ENCODE data around the gene ROS1.
"Not testable (repeated sequence)": the region's sequence is repeated elsewhere in the genome, so short reads cannot be mapped to it uniquely, and the experiment has no call there.

ROS1 gene

DNA sequence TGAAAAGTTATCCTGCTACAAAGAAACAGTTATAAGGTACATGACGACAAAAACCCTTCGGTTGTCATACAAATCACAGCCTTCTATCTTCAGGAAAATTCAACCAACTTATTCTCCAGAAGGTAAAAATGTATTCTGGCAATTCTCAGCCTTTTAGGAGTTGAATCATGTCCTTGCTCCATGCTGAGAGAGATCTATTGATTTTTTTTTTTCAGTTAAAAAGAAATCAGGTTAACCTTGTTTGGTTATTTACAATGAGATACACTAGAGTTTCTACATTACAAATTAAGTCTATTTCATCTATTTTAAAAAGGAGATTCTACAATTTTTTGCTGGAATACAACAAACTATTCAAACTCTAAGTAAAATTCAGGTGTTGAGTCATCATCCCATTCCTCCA, 45.4 kb downstream of the ROS1 start:
- no peak for DNase-seq (ENCODE audit: low read depth)

DNA sequence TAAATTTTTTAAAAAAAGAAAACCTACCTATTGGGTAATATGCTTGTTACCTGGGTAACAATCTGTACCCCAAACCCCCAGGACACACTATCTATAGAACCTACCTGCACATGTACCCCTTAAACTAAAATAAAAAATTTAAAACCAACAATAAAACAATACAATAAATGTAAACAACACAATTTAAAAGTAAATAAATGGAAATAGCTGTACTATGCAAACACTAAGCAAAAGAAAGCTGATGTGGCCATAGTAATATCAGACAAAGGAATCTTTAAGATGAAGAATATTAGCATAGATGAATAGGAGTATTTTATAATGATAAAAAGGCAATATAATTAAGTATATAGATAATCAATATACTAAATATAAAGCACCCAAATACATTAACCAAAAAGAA, 50.3 kb downstream of the ROS1 start:
- DNase-seq (ENCODE audit: low read depth), result no peak

DNA sequence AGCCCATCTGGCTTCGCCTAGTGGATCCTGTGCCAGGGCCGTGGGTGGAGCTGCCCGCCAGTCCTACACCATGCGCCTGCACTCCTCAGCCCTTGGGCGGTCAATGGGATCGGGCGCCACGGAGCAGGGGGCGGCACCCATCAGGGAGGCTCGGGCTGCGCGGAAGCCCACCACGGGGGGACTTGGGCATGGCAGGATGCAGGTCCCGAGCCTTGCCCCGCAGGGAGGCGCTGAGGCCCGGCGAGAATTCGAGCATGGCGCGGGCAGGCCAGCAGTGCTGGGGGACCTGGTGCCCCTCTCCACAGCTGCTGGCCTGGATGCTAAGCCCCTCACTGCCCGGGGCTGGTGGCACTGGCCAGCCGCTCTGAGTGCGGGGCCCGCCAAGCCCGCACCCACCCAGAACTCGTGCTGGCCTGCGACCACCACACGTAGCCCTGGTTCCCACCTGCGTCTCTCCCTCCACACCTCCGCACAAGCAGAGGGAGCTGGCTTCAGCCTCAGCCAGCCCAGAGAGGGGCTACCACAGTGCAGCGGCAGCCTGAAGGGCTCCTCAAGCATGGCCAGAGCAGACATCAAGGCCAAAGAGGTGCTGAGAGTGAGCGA, 52.4 kb downstream of the ROS1 start:
- no peak for DNase-seq (ENCODE audit: low read depth)

DNA sequence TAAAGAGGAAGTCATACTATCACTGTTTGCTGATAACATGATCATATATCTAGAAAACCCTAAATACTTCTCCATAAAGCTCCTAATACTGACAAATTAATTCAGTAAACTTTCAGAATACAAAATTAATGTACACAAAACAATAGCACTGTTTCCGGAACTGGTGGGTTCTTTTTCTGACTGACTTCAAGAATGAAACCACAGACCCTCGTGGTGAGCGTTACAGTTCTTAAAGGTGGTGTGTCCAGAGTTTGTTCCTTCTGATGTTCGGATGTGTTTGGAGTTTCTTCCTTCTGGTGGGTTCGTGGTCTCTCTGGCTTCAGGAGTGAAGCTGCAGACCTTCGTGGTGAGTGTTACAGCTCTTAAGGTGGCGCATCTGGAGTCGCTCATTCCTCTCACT, 53.5 kb downstream of the ROS1 start:
- DNase-seq (ENCODE audit: low read depth), result not testable (repeated sequence)

DNA sequence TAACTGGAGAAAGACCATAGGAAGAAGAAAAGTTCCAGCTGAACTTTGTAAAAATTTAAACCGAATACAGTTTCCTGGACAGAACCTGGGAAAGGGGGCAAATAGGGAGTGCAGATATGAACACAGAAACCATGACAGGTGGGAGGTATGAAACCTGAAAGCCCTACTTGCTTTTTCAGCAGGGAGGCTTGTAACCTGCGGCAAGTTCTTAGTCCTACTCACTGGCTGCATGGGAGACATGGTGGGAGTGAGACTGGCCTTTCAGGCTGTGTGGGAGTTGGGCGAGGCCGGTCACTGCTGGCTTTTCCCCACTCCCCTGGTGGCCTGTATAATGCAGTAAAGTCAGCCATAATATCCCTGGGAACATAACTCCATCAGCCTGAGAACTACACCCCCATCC, 54.2 kb downstream of the ROS1 start:
- no peak for DNase-seq (ENCODE audit: low read depth)

DNA sequence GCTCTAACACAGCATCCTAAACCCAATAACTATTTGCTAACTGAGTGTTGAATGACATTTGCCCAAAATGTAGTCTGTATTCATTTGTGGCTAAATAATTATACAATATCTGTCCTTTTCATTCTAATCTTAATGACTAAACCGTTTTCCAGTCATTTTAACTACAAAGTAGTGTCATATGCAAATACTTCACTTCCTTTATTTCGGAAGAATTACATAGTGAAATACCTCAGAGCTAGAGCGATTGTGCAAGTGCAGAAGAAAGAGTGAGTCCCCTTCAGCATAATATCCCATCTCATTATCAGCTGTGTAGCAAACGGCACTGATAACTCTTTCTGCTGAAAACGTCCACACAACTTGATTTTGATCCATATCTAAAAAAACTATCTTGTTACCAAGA, 66.2 kb downstream of the ROS1 start:
- DNase-seq (ENCODE audit: low read depth), result no peak

DNA sequence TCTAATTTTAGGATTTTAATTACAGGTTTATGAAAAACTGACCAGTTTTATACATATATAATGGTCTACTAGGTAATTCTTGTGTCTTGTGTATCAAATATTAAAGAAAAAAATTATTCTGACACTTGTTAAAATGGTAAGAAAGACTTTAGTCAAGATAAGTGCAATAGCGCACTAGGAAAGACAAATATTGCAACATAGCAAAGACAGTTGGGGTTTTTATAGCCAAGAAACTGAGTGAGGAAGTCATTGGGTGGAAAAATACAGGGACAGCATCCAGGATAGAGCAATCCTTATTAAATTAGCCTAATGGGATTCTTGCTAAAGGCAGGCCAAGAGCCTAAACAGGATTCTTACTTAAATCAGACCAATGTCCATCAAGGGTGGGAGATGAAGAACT, 71.1 kb downstream of the ROS1 start:
- DNase-seq (ENCODE audit: low read depth), result no peak

DNA sequence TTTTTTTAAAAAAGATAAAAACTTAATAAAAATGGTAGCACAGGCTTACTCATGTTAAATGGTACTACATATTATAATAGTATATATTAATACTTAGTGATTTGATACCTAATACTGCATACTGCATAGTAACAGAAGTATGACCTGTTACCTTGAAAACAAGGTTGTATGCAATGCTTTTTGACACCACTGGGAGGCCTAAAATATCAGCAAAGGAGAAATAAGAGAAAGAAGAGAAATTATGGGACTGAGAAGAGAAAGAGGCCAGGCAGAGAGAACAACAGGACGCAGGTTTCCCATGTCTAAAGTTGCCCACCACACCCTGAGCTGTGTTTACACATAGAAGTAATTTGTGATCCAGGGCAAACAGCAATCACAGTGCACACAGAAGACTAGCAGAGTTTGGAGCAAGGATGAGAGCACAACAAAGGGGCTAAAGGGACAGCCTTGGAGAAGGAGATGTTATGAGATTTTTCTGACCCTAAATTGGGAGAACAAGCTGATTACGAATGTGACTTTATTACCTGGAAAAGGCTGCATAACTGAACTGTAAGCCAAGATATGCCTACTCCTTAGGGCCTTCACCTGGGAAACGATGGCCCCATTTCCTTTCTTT, 73.2 kb downstream of the ROS1 start:
- DNase-seq (ENCODE audit: low read depth), result no peak

DNA sequence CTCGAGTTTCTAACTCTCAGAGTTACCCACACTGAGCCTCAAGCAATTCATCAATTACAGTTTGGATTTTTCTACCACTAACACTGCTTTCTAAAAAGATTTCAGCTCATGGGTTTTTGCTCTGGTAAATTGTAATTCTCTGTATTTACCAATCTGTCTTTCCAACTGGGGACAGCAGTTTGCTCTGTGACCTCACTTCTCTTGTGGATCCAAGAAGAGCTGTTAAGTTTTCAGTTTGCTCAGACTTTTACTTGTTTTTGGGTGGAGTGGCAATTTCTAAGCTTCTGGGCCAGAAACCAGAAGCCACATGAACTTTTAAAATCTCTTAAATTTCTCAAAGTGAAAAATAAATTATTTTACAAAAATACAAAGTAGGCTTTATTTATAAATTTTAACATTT, 74.2 kb downstream of the ROS1 start:
- DNase-seq (ENCODE audit: low read depth), result no peak

DNA sequence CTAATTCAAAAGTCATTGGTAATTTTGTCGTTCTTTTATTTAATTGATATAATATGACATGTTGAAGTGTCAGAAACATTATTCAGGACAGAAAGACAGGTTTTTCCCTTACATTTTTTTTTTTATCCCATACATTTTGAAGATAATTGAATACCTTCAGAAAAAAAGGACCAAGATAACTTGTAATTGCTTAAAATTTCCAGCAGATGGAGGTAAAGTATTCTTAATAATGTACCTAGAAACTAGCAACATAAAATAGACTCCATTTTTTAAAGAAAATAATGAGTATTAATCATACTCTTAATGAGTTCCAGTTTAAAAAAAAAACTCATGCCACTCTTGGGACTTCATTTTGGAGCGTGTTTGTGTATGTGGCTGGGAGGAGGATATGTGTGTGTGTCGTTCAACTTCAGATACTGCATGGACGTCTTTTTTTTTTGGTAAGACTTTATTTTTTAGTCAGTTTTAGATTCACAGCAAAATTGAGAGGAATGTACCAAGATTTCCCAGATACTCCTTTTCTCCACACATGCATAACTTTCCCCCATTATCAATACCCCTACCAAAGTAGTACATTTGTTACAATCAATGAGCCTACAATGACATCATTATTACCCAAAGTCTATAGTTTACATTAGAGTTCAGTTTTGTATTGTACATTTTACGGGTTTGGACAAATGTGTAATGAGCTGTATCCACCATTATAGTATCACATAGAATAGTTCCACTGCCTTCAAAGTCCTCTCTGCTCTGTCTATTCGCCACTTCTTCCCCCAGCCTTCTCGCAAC, 79.4 kb downstream of the ROS1 start:
- no peak for DNase-seq (ENCODE audit: low read depth)

DNA sequence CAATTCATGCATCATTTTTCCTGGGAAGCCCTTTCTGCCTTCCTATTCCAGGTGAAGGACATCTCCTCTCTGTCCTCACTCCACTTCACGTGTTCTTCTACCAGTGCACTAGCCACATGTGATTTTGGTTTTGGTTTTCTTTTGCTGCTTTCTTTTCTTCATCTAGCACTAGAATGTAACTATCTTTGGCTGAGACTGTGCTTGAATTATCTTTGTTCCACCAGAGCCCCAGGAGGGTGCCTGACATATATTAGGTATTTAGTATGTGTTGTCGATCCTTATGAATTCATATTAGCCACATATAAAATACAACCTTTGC, 80.5 kb downstream of the ROS1 start:
- DNase-seq (ENCODE audit: low read depth), result no peak

DNA sequence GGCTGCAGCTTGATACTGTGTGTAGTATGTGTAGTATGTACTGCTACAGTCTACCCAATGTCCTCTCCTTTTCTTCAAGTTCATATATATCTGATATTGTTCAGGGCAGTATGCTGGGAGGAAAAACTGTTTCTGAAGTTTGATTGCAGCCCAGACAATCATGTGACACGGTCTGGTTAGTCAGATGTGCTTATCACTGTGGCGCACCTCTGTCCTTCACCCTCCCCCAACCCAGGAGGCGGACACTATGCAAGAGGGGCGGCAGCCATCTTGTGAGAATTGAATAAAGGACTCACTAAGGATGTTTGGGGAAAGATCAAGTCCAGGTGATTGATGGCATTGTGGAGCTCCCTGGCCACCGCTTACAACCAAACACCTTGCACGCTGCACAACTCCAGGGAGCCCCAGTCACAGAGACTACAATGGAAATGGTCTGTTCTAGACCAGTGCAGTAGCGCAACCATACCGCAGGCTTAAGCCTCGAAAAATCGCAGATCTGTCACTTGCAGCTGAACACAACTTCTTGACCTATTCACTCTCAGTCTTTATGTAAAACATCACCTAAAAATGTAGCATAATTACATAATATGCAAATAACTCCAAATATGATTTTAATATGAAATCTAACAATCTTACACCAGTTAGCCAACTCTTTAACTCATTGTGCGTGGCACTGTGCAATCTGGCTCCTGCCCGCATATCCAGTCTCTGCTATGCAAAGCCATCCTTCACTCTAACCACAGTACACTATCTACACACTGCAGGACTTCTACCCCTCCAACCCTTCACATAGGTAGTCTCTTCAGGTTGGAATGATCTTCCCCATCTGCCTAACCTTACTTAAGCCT, 81.1 kb downstream of the ROS1 start:
- DNase-seq (ENCODE audit: low read depth), result no peak

DNA sequence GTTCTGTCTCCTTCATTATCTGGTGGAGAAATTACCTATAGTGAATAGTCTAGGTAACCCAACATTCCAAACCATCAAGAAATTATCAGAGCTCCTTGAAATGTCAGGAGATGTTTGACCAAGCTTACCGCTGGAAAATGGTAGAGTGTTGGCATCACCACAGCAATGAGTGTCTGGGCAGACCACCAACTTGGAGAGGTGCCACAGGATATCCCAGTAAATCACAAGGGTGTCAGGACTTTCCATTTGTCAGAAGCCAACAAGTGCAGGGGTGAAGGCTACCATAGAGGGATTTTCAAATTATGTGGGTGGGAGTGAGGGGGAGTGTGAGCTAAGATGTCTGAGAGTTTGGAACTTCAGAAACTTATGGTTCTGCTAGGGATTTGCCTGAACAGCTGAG, 87.2 kb downstream of the ROS1 start:
- no peak for DNase-seq (ENCODE audit: low read depth)

DNA sequence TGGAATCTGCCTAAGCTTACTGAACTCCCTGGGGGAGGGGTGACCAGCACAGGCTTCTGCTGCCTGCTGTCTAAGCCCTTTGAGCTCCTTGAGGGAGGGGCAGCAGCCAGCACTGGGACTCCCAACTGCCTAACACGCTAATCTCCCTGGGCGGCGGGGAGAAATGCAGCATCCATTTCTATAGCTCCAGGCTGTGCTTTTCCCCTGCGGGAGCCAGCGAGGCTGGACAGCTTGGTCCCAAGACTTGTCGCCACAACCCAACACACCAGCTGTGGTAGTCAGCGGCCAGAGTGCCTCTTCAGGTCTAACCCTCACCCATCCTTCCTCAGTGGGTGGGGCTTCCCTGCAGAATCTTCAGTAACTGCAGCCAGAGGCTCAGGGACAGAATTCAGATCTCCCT, 95.8 kb downstream of the ROS1 start:
- DNase-seq (ENCODE audit: low read depth), result no peak

DNA sequence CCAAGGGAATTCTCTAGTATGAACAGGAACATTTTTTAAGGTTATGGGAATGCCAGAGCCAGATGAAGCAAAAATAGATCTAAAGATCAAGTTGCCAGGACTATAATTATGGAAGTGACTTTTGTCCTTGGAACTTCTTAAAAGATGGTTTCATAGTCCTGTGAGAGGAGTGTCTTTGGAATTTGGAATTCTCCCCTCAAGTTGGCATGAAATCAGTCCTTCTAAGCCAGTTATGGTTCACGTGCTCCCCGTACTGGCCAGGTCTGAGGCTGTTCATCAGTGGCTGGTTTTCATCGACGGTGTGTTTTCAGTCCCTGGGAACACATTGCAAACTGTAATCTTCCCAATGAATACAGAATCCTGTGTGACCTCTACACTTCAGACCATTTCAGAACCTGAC, 97.2 kb downstream of the ROS1 start:
- no peak for DNase-seq (ENCODE audit: low read depth)

DNA sequence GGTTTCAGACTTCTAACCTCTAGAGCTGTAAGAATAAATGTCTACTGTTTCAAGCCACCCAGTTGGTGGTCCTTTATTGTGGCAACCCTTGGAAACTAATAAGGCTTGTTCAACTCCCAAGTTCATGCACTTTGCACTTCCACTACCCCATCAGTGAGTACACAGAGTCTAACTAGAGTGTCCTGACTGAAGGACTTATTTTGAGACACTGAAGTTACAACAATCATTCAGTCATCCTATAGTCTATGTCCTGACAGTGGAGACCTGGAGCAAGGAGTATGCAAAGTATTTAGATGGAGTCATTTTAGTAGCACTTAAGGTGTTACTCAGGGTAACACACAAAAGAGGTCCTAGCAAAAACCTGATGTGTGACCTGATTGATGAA, 97.7 kb downstream of the ROS1 start:
- no peak for DNase-seq (ENCODE audit: low read depth)

DNA sequence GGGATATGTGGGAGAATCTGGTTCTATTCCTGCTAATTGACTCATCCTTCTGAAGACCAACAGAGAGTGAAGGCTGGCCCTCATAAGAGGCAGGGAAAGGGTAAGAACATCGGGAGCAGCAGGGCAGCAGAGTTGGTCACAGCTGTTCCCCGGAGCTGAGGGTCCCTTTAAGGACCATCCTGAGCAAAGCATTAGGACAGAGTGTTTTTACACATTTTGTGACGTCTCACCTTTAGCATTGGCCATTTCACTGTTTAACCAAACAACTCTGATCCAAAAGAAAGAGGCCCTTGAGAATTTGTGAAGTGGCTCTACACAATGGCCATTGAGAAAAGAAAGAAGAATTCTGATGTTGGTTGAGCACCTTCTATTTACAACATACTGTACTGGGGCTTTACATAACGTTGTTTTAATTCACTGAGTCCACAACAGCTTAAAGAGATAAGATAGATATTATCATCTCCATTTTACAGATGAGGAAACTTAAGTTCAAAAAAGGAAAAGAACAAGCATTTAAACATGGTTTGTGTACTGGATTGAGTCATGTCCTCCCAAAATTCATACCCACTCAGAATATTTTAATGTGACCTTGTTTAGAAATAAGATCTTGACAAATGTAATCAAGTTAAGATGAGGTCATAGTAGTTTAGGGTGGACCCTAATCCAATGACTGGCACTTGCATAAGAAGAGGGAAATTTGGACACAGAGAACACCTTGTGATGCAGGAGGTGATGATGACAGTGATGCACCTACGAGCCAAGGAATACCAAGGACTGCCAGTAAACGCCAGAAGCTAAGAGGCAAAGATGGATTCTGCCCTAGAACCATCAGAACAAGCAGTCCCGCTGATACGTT, 98.4 kb downstream of the ROS1 start:
- DNase-seq (ENCODE audit: low read depth), result no peak

DNA sequence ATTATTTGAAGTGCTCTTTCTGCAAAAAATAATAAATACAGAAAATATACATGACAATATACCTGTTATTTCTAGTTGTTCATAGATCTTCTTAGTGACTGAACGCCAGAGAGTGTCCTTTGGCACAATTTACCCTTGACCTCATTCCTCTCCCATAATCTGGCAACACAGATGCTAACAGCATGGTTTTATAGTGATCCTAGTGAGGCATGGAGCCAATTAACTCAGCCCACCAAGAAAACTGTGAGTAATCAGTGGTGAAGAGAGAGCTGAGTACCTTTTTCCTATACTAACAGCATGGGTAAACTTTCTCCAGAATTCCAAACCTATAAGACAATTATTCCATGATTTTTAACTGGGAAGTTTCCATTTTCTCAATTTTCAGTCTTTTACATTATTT, 99.3 kb downstream of the ROS1 start:
- DNase-seq (ENCODE audit: low read depth), result no peak

DNA sequence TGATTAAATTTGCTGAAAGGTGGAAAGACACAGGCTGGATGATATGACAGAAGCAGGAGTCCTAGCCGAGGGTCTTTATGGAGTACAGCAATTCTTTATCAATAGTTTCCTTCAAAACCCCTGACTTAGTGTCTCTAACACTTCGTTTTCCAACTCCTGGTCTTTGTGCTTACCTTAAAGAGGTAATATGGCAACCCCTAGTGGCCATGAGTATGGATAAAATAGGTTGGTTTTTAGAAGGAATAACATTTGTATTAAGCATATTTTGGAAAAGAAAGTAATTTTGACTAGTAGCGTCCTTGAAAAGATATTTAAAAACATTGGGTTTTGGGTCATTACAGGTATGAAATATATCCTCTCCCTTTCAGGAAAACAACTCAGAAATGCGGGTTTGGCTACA, 108.5 kb downstream of the ROS1 start:
- no peak for DNase-seq (ENCODE audit: low read depth)

DNA sequence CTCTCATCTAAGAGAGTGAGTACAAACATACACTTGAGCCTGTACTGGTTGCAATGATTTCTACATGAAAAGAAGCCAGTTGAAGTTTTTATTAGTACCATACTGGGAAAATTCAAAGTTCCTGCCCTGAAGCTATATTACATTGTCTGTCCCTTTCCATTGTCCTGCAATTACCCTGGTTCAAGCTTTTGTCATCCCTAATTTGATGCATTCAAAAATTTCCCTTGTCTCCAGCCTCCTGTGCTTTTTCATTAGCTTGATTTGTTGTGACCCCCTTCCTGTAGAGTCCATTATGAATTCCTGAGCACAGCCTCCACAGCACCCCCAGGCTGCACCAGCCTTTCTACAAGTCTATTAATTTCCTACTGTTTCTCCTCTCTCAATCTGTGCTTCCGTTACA, 114.0 kb downstream of the ROS1 start:
- DNase-seq (ENCODE audit: low read depth), result no peak

DNA sequence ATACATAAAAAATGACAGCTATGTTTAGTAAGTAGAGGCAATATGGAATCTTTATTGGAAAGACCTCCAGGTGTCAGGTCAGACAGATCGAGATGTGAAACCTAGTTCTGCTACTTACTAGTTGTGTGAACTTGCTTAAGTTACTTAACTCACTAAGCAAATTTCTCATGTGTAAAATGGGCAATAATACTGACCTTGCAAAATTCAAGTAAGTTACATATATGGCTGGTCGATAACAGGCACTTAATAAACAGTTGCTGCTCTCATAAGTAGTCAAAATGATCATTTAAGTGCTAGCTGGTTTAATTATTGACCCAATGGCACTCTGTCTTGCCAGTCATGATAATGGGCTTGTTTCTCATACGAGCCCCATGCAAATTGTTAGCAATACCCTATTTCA, 114.4 kb downstream of the ROS1 start:
- no peak for DNase-seq (ENCODE audit: low read depth)

DNA sequence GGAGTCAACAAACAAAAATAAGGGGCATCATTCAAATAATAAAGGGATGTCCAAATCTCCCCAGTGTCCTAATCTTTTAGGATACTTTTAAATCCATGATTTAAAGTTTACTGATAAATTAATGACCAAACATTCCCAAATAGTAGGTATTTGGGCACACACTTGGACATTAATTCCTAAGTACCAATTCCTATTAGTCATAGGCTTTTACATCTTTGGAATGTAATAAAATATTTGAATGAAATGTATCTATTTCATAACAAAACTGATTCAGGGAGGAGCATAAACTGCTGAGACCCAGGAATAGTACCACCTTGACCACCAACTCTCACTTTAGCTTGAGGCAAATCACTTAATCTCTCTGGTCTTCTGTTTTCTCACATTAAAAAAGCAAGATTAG, 116.1 kb downstream of the ROS1 start:
- DNase-seq (ENCODE audit: low read depth), result no peak

Measured in stimulated activated CD8-positive, alpha-beta memory T cell treated with anti-CD3 and anti-CD28 coated beads, Interleukin-7, amount 100 ng/mL, for 24 hours (primary cell).